Neuronal stem cell (in vitro differentiated cells): ENCODE results near the gene MRPL53.

Experiments used
- DNase-seq: peaks from one replicate; pipeline ENCODE4 v3.0.0-alpha.2; 2013; ENCODE audit warnings: low spot score
- H2AFZ ChIP-seq: one replicate; pipeline ENCODE4 v1.6.1; 2013; ENCODE audit warnings: mild to moderate bottlenecking, low read length, inconsistent platforms
- H2AK5ac ChIP-seq: 2 replicates; pipeline ENCODE4 v1.6.1; 2013; ENCODE audit warnings: low read depth, mild to moderate bottlenecking, inconsistent platforms, low read length, moderate library complexity, mixed read lengths
- H2BK120ac ChIP-seq: 2 replicates; pipeline ENCODE4 v1.6.1; 2013; ENCODE audit warnings: low read depth, mild to moderate bottlenecking, inconsistent platforms, low read length, moderate library complexity, mixed read lengths
- H2BK12ac ChIP-seq: one replicate; pipeline ENCODE4 v1.6.1; 2013; ENCODE audit warnings: low read length, inconsistent platforms
- H2BK15ac ChIP-seq: 2 replicates; pipeline ENCODE4 v1.6.1; 2013; ENCODE audit warnings: mild to moderate bottlenecking, low read length, inconsistent platforms, mixed read lengths
- H2BK5ac ChIP-seq: one replicate; pipeline ENCODE4 v1.6.1; 2013; ENCODE audit warnings: inconsistent platforms, mild to moderate bottlenecking, low read length, moderate library complexity
- H3K14ac ChIP-seq: one replicate; pipeline ENCODE4 v1.6.1; 2013; ENCODE audit warnings: low read length, inconsistent platforms
- H3K18ac ChIP-seq: 2 replicates; pipeline ENCODE4 v1.6.1; 2013; ENCODE audit warnings: low read length, inconsistent platforms
- H3K23ac ChIP-seq: 2 replicates; pipeline ENCODE4 v1.6.1; 2013; ENCODE audit warnings: low read depth, mild to moderate bottlenecking, mixed read lengths, low read length, inconsistent platforms; ENCODE audit not compliant: poor library complexity
- H3K27ac ChIP-seq: replicated peaks from 3 replicates; pipeline ENCODE4 v1.5.1; 2013; ENCODE audit warnings: low read length, inconsistent platforms
- H3K27me3 ChIP-seq, 3 experiments: 2 replicates each; pipeline ENCODE4 v1.6.1; 2013; ENCODE audit warnings: low read length in 3 of 3, mild to moderate bottlenecking in 2 of 3, inconsistent platforms in 1 of 3, low read depth in 1 of 3, mixed read lengths in 1 of 3, moderate library complexity in 1 of 3; ENCODE audit not compliant: control insufficient read depth in 3 of 3, insufficient read depth in 3 of 3
- H3K36me3 ChIP-seq, 2 donors: replicated peaks in 1 of 2; 2 replicates each; pipeline ENCODE4 v1.6.1; 2013; ENCODE audit warnings: low read length in 2 of 2; ENCODE audit not compliant: control insufficient read depth in 2 of 2, insufficient read depth in 2 of 2
- H3K4ac ChIP-seq: 2 replicates; pipeline ENCODE4 v1.6.1; 2013; ENCODE audit warnings: inconsistent platforms, mild to moderate bottlenecking, low read length, moderate library complexity
- H3K4me1 ChIP-seq, 2 donors: 1 replicate in 1 of 2; 2 replicates in 1 of 2; pipeline ENCODE4 v1.6.1; 2013; ENCODE audit warnings: low read length in 2 of 2, low read depth in 1 of 2; ENCODE audit not compliant: control insufficient read depth in 2 of 2, insufficient read depth in 1 of 2
- H3K4me2 ChIP-seq: one replicate; pipeline ENCODE4 v1.6.1; 2013; ENCODE audit warnings: mild to moderate bottlenecking, low read length, inconsistent platforms; ENCODE audit not compliant: insufficient read depth, poor library complexity, severe bottlenecking
- H3K4me3 ChIP-seq, 2 donors: 2 replicates each; pipeline ENCODE4 v1.5.1; 2013; ENCODE audit warnings: low read length in 2 of 2, mild to moderate bottlenecking in 2 of 2, inconsistent platforms in 1 of 2, moderate library complexity in 1 of 2
- H3K79me1 ChIP-seq: one replicate; pipeline ENCODE4 v1.6.1; 2013; ENCODE audit warnings: low read depth, mild to moderate bottlenecking, inconsistent platforms, low read length, moderate library complexity
- H3K9ac ChIP-seq: one replicate; pipeline ENCODE4 v1.6.1; 2013; ENCODE audit warnings: mild to moderate bottlenecking, low read depth, low read length, inconsistent platforms; ENCODE audit not compliant: poor library complexity
- H3K9me3 ChIP-seq, 2 donors: replicated peaks in 1 of 2; 2 replicates each; pipeline versions ENCODE3 to v1.6.1; 2013; ENCODE audit warnings: low read length in 2 of 2, mild to moderate bottlenecking in 2 of 2, inconsistent platforms in 1 of 2, low read depth in 1 of 2, mixed read lengths in 1 of 2, moderate library complexity in 1 of 2; ENCODE audit not compliant: control insufficient read depth in 2 of 2, insufficient read depth in 1 of 2
- H4K8ac ChIP-seq: one replicate; pipeline ENCODE4 v1.6.1; 2013; ENCODE audit warnings: low read depth, mild to moderate bottlenecking, inconsistent platforms, low read length, moderate library complexity
- H4K91ac ChIP-seq: one replicate; pipeline ENCODE4 v1.6.1; 2013; ENCODE audit warnings: low read length, low read depth, mild to moderate bottlenecking, inconsistent platforms; ENCODE audit not compliant: poor library complexity
- WGBS, 2 donors: extraction: QIAGEN DNeasy Blood & Tissue Kit; methylation state at CpG; one replicate each; pipeline ENCODE4 v1.1.7; 2013; ENCODE audit warnings: missing lambda C conversion rate in 2 of 2, mixed read lengths in 1 of 2; ENCODE audit not compliant: insufficient read length in 2 of 2, insufficient replicate concordance in 1 of 2; ENCODE audit errors: extremely low coverage in 2 of 2; 5-methylcytosine and 5-hydroxymethylcytosine counted together

Gene MRPL53

DNA sequence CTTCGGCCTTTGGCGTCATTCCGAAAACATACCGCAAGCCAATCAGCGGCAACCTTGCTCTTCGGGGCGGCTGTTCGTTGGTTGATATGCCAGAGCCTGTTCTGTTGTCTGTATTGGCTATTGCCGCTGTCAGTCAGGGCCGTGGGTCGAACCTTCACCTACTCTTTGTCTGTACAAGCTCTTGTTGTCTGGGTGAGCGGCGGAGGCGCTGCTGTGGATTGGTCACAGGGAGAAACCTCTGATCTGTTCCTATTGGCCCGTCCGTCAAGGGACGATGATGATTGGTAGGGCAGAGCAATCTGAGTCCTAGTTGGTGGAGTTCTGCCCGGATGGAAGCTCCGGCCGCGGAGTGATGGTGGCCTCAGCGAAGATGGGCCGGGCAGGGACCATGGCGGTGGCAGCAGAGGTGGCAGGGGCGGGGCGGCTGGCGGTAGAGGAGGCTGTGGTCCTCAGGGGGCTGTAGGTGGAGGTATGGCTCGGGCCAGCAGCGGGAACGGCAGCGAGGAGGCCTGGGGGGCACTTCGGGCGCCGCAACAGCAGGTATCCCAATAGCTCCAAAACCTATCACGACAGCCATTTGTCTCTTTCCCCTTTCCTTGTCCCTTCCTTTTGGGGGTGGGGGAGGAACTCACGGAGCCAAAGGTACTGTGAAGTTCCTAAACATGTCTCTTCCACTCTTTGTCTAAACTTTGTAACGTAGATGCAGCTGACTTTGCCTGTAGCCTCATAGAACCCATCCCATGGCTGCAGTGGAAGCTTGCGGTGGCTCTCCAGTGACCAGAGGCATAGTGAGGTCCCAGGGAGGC lies 14.1 kb downstream of the MRPL53 start, which contains the start of gene WBP1:
Gene WBP1, plus strand, starts transcription at position 307 of the 806 bp plus-strand sequence. Its CDS starts 165 bp downstream, at position 472.
- Histone ChIP-seq H3K36me3 (peaks cover 24 to 43% of the 10 kb centered on the region in 2 donors), H3K9ac (peak within 1 kb of the TSS; percentile 89), H3K27ac (peak within 1 kb of the TSS; percentile 96), H3K27me3 (no peaks in the 10 kb centered on the region), H3K18ac (peak within 1 kb of the TSS; percentile 97), H2BK15ac (no peak within 1 kb of the TSS), H2AK5ac (peak within 1 kb of the TSS; percentile 77), H3K9me3 (no peaks in the 10 kb centered on the region), H3K14ac (no peak within 1 kb of the TSS), H2BK120ac (no peak within 1 kb of the TSS), H3K4me1 (peaks cover 7 to 18% of the 10 kb centered on the region in 2 donors), H3K23ac (peak within 1 kb of the TSS; percentile 92), H4K8ac (no peak within 1 kb of the TSS), H2BK12ac (peak within 1 kb of the TSS; percentile 11), H3K4ac (peak within 1 kb of the TSS; percentile 45), H3K79me1 (peaks cover 8% of the 10 kb centered on the region), H2AFZ (peak within 1 kb of the TSS; percentile 90), H3K4me3 (peak within 1 kb of the TSS; percentile 92 to 99), H4K91ac (no peak within 1 kb of the TSS), H2BK5ac (peak within 1 kb of the TSS; percentile 95), H3K4me2 (peak within 1 kb of the TSS; percentile 87)
- no CpG with 5 or more reads among the region's 38 CpGs for WGBS, 2 donors
- DNase-seq, result peak; percentile 100

- Histone ChIP-seq H3K4me2 (peak overlapping the region; percentile 77), H3K4ac (peak overlapping the region; percentile 45), H2BK12ac (peak overlapping the region; percentile 11), H3K4me3 (peak overlapping the region; percentile 67 to 85), H3K18ac (peak overlapping the region; percentile 96), H2AFZ (peak overlapping the region; percentile 90), H3K14ac (no peak overlapping the region), H3K27me3 (no peaks in the 10 kb centered on the region), H3K27ac (peak overlapping the region; percentile 96), H3K79me1 (peaks cover 8% of the 10 kb centered on the region), H2BK15ac (no peak overlapping the region), H2AK5ac (peak overlapping the region; percentile 64), H3K9ac (peak overlapping the region; percentile 89), H4K8ac (no peak overlapping the region), H3K9me3 (no peaks in the 10 kb centered on the region), H2BK5ac (peak overlapping the region; percentile 95), H4K91ac (no peak overlapping the region), H3K23ac (peak overlapping the region; percentile 92), H2BK120ac (no peak overlapping the region), H3K36me3 (peaks cover 18 to 36% of the 10 kb centered on the region in 2 donors), H3K4me1 (peaks cover 7 to 18% of the 10 kb centered on the region in 2 donors)
- no CpG with 5 or more reads among the region's 46 CpGs for WGBS, 2 donors
- DNase-seq, result peak; percentile 67
These were observed 14.8 kb downstream of the MRPL53 start for GRCh38 chr2:74457549-74458131.

DNA sequence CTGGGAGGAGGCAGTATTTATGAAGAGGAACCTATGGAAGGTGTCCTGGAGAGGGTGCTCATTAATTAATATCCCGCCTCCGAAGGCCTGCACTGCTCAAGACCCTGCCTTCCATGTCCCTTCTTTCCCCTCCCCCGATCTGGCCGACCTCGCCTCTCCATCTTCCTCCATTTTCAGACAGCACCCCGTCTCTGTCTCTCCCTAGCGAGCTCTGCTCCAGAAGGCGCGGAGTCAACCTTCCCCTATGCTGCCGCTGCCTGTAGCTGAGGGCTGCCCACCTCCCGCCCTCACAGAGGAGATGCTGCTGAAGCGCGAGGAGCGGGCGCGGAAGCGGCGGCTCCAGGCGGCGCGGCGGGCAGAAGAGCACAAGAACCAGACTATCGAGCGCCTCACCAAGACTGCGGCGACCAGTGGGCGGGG lies 15.3 kb downstream of the MRPL53 start:
- Histone ChIP-seq H3K18ac (peak overlapping the region; percentile 97), H3K4ac (no peak overlapping the region), H2AFZ (peak overlapping the region; percentile 90), H3K4me1 (peaks cover 7 to 18% of the 10 kb centered on the region in 2 donors), H2BK120ac (no peak overlapping the region), H3K27me3 (no peaks in the 10 kb centered on the region), H2BK5ac (peak overlapping the region; percentile 95), H2BK12ac (peak overlapping the region; percentile 7), H3K9me3 (no peaks in the 10 kb centered on the region), H3K27ac (peak overlapping the region; percentile 96), H3K4me2 (peak overlapping the region; percentile 77), H3K14ac (no peak overlapping the region), H3K23ac (peak overlapping the region; percentile 83), H2AK5ac (no peak overlapping the region), H3K79me1 (peaks cover 8% of the 10 kb centered on the region), H3K9ac (peak overlapping the region; percentile 85), H4K8ac (no peak overlapping the region), H3K4me3 (peak overlapping the region; percentile 67 to 85), H3K36me3 (peaks cover 13 to 31% of the 10 kb centered on the region in 2 donors), H2BK15ac (no peak overlapping the region), H4K91ac (no peak overlapping the region)
- no CpG with 5 or more reads among the region's 27 CpGs for WGBS, 2 donors
- no peak for DNase-seq
